Measurements from ENCODE around the gene PCYT1A.
"Not testable (repeated sequence)": the region's sequence is repeated elsewhere in the genome, so short reads cannot be mapped to it uniquely, and the experiment has no call there.

The PCYT1A gene

DNA sequence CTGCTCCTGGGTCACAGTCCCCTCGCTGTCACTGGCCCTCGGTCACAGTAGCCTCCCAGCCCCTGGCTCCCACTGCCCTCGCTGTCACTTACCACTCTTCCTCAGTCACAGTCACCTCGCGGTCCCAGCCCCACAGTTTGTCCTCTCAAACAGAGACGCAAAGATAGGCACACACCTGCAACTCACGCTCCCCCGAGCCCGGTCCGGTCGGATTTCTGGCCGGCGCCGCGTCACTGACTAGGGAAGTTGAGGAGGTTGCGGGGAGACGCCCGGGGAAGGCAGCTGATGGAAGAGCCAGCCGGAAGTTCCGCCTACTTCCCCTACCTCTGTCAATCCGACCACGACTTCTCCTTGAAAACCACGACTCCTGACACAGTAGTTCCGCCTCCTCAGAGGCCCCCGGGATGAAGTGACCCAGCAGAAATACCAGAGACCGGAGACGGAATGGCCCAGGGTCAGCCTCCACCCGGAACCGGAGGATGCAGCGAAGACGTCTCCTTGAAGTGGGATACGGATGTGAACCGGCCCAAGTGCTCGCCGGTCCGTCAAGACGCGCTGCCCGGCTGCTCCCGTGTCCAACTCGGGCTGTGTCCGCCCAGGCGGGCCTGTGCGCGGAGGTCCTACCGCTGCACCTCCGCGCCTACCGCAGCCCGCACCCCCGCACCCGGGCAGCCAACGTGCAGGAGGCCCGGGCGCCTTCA, at the start of gene PCYT1A:
TSS of gene PCYT1A (minus strand) at position 287 of the 701 bp plus-strand sequence. CDS start 17,195 bp downstream, outside the sequence.
- H3K9me3 Mint-ChIP-seq, result no peaks in the 10 kb centered on the region
- peak within 1 kb of the TSS; percentile 100 for H3K27ac Mint-ChIP-seq
- H3K4me3 Mint-ChIP-seq, result peak within 1 kb of the TSS; percentile 100
- peaks cover 45% of the 10 kb centered on the region for H3K4me1 Mint-ChIP-seq
- H3K36me3 Mint-ChIP-seq, result peaks cover 4% of the 10 kb centered on the region
- no peaks in the 10 kb centered on the region for H3K27me3 Mint-ChIP-seq

DNA sequence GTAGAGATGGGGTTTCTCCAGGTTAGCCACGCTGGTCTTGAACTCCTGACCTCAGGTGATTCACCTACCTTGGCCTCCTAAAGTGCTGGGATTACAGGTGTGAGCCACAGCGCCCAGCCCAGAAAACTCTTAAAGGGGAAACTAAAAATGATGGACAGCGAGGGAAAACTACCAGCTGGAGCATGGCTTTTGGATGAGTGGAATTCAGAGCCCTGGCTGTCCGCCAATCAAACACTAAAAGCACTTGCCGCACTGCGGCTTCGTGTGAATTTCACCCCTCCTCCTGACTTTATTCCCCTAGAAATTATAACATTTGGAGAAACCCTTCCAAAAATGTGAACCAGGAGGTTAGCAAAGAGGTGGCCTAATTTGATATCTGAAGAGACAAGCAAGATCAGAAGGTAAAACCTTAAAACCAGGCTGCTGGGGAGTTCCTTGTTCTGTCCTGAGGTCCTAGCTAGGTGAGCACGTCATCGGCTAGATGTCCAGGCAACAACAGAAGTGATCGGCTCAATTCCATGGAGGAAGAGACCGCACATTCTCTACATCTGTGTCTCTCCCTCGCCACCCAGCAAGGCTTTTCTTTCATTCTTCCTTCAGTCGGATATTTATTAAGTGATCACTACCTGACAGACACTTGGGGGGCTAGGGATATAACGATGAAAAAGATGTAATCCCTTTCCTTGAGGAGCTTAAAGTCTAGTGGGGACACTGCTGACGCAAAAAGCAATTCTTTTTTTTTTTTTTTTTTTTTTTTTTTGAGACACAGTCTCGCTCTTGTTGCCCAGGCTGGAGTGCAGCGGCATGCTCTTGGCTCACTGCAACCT, 49.0 kb upstream of the PCYT1A start:
- Mint-ChIP-seq H3K4me3 (no peak overlapping the region), H3K27me3 (peaks cover 3% of the 10 kb centered on the region), H3K9me3 (no peaks in the 10 kb centered on the region), H3K36me3 (no peaks in the 10 kb centered on the region), H3K4me1 (peaks cover 5% of the 10 kb centered on the region), H3K27ac (no peak overlapping the region)

DNA sequence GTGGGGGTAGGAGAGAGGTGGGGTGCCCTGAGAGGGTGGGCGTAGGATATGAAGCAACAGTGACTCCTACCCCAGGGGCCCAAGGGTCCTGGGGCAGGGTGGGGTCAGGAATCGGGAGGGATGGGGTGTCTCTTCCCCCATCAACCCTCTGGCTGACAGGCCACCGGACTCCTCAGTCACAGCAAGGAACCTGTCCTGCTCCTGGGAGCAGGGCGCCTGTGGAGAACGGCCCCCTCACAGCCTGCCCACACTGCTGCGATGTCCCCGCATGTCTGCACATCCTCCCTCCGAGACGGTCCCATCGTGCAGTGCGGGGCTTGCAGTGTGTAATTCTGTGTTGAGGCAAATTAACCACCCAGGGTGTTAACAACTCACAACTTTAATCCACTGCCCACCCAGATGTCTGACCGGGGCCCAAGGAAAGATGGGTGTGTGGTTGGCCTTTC, 48.0 kb upstream of the PCYT1A start:
- Mint-ChIP-seq H3K4me1 (peaks cover 4% of the 10 kb centered on the region), H3K36me3 (no peaks in the 10 kb centered on the region), H3K9me3 (no peaks in the 10 kb centered on the region), H3K4me3 (no peak overlapping the region), H3K27me3 (peaks cover 3% of the 10 kb centered on the region), H3K27ac (no peak overlapping the region)

DNA sequence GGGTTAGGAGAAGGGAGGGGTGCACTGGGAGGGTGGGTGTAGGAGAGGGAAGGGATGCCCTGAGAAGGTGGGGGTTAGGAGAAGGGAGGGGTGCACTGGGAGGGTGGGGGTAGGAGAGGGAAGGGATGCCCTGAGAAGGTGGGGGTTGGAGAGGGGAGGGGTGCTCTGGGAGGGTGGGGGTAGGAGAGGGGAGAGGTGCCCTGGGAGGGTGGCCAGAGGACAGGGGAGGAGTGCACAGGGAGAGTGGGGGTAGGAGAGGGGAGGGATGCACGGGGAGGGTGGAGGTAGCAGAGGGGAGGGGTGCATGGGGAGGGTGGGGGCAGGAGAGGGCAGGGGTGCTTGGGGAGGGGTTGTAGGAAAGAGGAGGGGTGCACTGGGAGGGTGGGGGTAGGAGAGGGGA, 47.5 kb upstream of the PCYT1A start:
- no peaks in the 10 kb centered on the region for H3K9me3 Mint-ChIP-seq
- no peak overlapping the region for H3K4me3 Mint-ChIP-seq
- H3K4me1 Mint-ChIP-seq, result no peaks in the 10 kb centered on the region
- H3K36me3 Mint-ChIP-seq, result no peaks in the 10 kb centered on the region
- H3K27ac Mint-ChIP-seq, result no peak overlapping the region
- peaks cover 6% of the 10 kb centered on the region for H3K27me3 Mint-ChIP-seq

DNA sequence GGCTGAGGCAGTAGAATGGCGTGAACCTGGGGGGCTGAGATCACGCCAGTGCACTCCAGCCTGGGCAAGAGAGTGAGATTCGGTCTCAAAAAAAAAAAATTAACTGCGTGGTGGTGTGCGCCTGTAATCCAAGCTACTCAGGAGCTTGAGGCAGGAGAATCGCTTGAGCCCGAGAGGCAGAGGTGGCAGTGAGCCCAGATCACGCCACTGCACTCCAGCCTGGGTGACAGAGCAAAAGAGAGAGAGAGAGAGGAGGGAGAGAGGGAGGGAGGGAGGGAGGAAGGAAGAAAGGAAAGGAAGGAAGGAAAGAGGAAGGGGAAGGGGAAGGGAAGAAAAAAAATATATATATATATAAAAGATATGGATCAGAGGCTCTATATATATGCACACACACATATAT, 44.6 kb upstream of the PCYT1A start:
- Mint-ChIP-seq H3K27me3 (peaks cover 6% of the 10 kb centered on the region), H3K9me3 (no peaks in the 10 kb centered on the region), H3K36me3 (no peaks in the 10 kb centered on the region), H3K4me1 (no peaks in the 10 kb centered on the region), H3K4me3 (no peak overlapping the region), H3K27ac (no peak overlapping the region)

DNA sequence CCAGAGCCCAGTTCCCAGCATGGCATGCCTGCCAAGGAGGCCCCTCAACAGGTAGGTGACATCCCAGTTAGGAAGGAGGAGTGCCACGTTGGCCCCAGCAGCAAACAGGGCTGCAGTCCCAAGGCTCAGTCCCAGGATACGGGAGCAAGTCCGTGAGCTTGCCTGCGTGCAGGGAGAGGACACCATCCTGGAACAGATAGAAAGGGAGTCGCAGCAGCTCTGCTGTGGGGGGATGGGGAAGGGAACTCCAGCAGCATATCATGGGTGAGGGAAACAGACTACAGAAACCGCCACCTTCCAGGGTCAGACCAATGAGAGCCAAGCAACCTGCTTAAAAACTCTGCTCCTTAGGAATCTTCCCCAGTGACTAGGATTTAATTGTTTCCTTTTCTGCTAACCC, 39.9 kb upstream of the PCYT1A start:
- H3K4me3 Mint-ChIP-seq, result no peak overlapping the region
- no peaks in the 10 kb centered on the region for H3K4me1 Mint-ChIP-seq
- H3K9me3 Mint-ChIP-seq, result no peaks in the 10 kb centered on the region
- no peak overlapping the region for H3K27ac Mint-ChIP-seq
- H3K27me3 Mint-ChIP-seq, result peaks cover 3% of the 10 kb centered on the region
- H3K36me3 Mint-ChIP-seq, result no peaks in the 10 kb centered on the region

DNA sequence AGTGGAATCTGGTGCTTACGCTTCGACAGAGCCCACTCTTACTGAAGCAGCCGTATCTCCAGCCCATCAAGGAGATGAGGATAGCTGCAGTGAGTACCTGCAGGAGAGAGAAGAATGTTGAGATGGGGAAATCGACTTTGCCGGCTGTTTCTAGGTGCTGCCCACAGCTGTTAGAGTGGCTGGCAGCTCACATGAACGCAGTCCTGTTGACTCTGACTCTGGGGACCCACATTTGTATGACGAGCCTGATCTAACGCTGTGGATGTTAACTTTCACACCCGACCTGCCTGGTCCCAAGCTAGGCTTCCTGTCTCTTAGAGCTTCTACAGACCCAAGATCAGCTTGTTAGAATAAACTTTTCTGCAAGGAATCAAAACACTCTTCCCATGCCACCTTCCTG, 39.4 kb upstream of the PCYT1A start:
- no peaks in the 10 kb centered on the region for H3K9me3 Mint-ChIP-seq
- no peaks in the 10 kb centered on the region for H3K4me1 Mint-ChIP-seq
- H3K4me3 Mint-ChIP-seq, result no peak overlapping the region
- no peak overlapping the region for H3K27ac Mint-ChIP-seq
- peaks cover 3% of the 10 kb centered on the region for H3K27me3 Mint-ChIP-seq
- H3K36me3 Mint-ChIP-seq, result no peaks in the 10 kb centered on the region

DNA sequence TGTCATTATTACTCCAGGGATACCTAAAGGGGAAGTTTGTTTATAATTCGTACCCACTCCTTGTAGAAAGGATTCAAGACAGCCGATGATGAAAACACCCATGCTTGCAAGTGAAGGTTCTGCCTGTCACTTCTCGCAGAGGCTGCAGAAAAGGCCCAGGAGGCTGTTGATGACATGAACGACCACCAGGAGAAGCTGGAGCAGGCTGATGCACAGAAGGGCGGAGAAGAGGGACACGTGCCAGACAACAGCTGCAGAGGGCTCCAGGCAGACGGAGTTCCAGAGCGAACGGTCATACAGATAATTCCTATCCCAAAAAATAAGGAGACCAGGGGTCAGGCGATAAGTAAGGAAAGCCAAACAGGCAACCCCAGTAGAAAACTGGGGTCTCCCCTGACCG, 36.2 kb upstream of the PCYT1A start:
- H3K4me1 Mint-ChIP-seq, result peaks cover 4% of the 10 kb centered on the region
- no peak overlapping the region for H3K4me3 Mint-ChIP-seq
- H3K9me3 Mint-ChIP-seq, result no peaks in the 10 kb centered on the region
- H3K27ac Mint-ChIP-seq, result no peak overlapping the region
- no peaks in the 10 kb centered on the region for H3K27me3 Mint-ChIP-seq
- H3K36me3 Mint-ChIP-seq, result no peaks in the 10 kb centered on the region

DNA sequence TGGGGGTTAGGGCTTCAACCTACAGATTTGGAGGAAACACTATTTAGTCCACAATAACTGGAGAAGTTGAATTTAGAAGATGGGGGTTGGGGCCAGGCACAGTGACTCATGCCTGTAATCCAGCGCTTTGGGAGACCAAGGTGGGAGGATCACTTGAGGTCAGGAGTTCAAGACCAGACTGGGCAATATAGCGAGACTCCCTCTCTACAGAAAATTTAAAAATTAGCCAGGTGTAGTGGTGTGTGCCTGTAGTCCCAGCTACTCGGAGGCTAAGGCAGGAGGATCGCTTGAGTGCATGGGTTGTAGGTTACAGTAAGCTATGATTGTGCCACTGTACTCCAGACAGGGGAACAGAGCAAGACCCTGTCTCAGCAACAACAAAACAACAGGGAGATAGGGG, 35.5 kb upstream of the PCYT1A start:
- Mint-ChIP-seq H3K36me3 (no peaks in the 10 kb centered on the region), H3K27me3 (no peaks in the 10 kb centered on the region), H3K4me1 (peaks cover 4% of the 10 kb centered on the region), H3K4me3 (no peak overlapping the region), H3K27ac (no peak overlapping the region), H3K9me3 (no peaks in the 10 kb centered on the region)

DNA sequence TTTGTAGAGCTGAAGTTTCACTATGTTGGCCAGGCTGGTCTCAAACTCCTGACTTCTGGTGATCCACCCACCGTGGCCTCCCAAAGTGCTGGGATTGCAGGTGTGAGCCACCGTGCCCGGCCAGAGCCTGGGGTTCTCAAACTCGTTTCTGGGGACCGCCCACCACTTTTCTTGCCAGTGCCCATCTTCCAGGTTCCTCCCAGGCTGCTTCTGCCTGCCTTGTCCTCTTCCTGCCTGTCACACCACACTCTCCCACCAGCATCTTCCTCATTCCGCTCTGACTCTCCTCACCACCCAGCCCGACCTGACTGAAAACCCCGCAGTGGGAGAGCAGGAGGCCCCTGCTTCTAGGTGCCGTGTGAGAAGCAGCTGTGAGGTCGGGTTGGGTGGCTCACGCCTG, 33.6 kb upstream of the PCYT1A start:
- H3K27me3 Mint-ChIP-seq, result no peaks in the 10 kb centered on the region
- H3K36me3 Mint-ChIP-seq, result no peaks in the 10 kb centered on the region
- no peak overlapping the region for H3K4me3 Mint-ChIP-seq
- peak overlapping the region; percentile 85 for H3K27ac Mint-ChIP-seq
- peaks cover 9% of the 10 kb centered on the region for H3K4me1 Mint-ChIP-seq
- H3K9me3 Mint-ChIP-seq, result no peaks in the 10 kb centered on the region

DNA sequence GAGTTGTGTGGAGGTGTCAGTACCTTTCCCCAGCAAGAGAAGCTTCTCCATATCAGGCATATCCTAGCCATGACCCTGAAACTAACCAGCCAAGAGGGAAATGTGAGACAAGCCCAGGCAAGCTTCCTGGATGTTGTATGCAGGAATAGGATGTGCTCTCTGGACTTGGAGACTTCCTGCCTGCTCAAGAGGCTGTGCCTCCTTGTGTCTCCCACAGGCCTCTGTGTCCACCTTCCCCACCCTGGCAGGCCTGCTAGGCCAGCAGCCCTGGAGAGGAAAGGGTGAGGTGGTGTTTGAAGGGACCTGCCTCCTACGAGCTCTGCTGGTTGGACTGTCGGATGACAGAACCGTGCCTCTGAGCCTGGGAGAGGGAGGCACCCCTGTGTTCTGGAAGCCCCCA, 32.6 kb upstream of the PCYT1A start:
- H3K4me1 Mint-ChIP-seq, result peaks cover 9% of the 10 kb centered on the region
- H3K36me3 Mint-ChIP-seq, result no peaks in the 10 kb centered on the region
- H3K27me3 Mint-ChIP-seq, result no peaks in the 10 kb centered on the region
- no peak overlapping the region for H3K27ac Mint-ChIP-seq
- no peak overlapping the region for H3K4me3 Mint-ChIP-seq
- no peaks in the 10 kb centered on the region for H3K9me3 Mint-ChIP-seq

DNA sequence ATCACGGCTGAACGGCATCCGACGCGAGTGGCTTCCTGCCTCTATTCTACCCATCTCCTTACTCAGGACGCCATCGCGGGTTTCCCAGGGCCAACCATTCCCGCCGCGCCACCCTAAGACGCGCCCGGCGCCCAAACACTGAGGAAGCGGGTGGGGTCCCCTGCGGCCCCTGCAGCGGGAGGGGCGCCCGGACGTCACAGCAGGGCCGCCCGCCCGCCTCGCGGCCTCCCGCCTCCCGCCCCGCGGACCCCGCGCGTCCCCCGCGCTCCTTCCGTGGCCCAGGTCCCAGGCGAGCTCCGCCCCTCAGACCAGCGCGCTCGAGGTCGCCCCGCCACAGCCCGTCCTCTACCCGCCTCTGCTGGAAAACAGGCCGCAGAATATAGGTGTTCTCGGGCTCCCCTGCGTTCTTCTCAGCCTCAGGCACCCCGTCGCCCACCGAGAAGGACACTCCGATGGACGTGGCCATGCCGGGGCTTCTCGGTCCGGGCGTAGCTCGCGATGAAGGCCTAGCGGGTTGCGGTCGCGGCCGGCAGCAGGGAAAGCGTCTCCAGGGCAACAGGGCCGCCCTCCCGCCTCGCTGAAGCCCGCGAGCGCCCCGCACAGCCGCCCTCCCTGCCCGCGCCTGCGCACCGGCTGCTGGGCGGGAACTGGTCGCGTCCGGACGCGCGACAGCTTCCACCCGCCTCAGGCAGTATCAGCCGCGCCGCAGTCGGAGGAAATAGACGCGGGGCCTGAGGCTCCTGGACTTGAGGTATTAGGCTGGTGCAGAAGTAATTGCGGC, 30.4 kb upstream of the PCYT1A start, which contains the start of gene DYNLT2B:
TSS of gene DYNLT2B (minus strand) at position 554 of the 781 bp plus-strand sequence. CDS start at position 466, 88 bp downstream.
- Mint-ChIP-seq H3K4me3 (peak within 1 kb of the TSS; percentile 95), H3K27ac (peak within 1 kb of the TSS; percentile 95), H3K27me3 (no peaks in the 10 kb centered on the region), H3K4me1 (peaks cover 12% of the 10 kb centered on the region), H3K9me3 (no peaks in the 10 kb centered on the region), H3K36me3 (peaks cover 2% of the 10 kb centered on the region)

DNA sequence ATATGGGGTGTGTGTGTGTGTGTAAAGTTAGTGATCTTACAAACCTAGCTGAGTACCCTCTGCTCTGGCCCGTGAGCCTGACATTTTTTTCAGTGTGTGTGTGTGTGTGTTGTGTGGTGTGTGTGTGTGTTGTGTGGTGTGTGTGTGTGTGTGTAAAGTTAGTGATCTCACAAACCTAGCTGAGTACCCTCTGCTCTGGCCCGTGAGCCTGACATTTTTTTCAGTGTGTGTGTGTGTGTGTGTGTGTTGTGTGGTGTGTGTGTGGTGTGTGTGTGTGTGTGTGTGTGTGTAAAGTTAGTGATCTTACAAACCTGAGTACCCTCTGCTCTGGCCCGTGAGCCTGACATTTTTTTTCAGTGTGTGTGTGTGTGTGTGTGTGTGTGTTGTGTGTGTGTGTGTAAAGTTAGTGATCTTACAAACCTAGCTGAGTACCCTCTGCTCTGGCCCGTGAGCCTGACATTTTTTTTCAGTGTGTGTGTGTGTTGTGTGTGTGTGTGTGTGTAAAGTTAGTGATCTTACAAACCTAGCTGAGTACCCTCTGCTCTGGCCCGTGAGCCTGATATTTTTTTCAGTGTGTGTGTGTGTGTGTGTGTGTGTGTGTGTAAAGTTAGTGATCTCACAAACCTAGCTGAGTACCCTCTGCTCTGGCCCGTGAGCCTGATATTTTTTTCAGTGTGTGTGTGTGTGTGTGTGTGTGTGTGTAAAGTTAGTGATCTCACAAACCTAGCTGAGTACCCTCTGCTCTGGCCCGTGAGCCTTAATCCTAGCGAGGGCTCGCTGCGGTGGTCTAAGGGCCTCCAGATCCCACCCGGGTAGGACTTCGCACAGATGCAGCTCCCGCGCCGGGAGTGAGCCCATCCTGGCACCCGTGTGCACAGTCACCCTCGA, 29.5 kb upstream of the PCYT1A start:
- peak overlapping the region; percentile 91 for H3K27ac Mint-ChIP-seq
- not testable (repeated sequence) for H3K27me3 Mint-ChIP-seq, H3K9me3 Mint-ChIP-seq, H3K36me3 Mint-ChIP-seq
- H3K4me3 Mint-ChIP-seq, result peak overlapping the region; percentile 95
- H3K4me1 Mint-ChIP-seq, result peaks cover 12% of the 10 kb centered on the region

DNA sequence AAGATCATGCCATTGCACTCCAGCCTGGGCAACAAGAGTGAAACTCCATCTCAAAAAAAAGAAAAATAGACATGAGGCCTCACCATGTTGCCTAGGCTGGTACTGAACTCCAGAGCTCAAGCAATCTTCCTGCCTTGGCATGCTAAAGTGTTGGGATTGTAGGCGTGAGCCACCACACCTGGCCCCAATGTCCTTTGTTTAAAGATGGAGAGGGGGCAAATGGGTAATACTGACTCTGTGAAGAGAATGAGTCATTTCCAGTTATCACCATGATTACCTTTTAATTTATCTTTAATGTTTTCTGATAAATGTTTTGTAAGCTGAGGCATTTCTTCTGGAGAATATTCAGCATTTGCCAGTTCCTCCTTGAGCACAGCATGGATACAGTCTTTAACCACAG, 28.3 kb upstream of the PCYT1A start:
- Mint-ChIP-seq H3K9me3 (no peaks in the 10 kb centered on the region), H3K36me3 (peaks cover 2% of the 10 kb centered on the region), H3K27me3 (no peaks in the 10 kb centered on the region), H3K27ac (no peak overlapping the region), H3K4me1 (peaks cover 12% of the 10 kb centered on the region), H3K4me3 (no peak overlapping the region)

DNA sequence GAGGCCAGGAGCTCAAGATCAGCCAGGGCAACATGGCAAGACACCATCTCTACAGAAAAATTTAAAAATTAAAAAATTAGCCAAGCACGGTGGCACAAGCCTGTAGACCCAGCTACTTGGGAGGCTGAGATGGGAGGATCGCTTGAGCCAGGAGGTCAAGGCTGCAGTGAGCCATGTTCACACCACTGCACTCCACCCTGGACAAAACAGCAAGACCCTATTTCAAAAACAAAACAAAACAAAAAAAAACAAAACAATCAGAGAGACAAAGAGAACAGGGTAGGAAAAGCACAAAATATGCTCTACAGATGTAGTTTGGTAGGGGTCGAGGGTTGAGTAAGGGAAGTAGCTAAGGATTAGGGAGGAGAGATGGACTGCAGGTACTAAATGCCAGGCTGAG, 27.1 kb upstream of the PCYT1A start:
- Mint-ChIP-seq H3K9me3 (no peaks in the 10 kb centered on the region), H3K27me3 (no peaks in the 10 kb centered on the region), H3K4me1 (peaks cover 12% of the 10 kb centered on the region), H3K36me3 (peaks cover 2% of the 10 kb centered on the region), H3K4me3 (no peak overlapping the region), H3K27ac (peak overlapping the region; percentile 76)
